HL-60 (cell line): ENCODE data around the gene HIPK2.

ENCODE experiments used
- DNase-seq, 2 experiments: peaks; one replicate each; pipeline ENCODE4 v3.0.0-alpha.2; 2010 to 2020; ENCODE audit warnings: low read depth in 1 of 2, low spot score in 1 of 2
- H3K27ac ChIP-seq: fragments of 250-450 bp; sonication (Bioruptor Pico); replicated peaks from 2 replicates; pipeline ENCODE4 v1.5.1; 2020; ENCODE audit warnings: mild to moderate bottlenecking, moderate library complexity
- H3K27me3 ChIP-seq: fragments of 250-450 bp; sonication (Bioruptor Pico); 2 replicates; pipeline ENCODE4 v1.5.1; 2021; ENCODE audit warnings: mild to moderate bottlenecking, moderate library complexity; ENCODE audit not compliant: insufficient read depth, poor library complexity, severe bottlenecking
- H3K4me3 ChIP-seq: replicated peaks from 2 replicates; pipeline ENCODE4 v1.5.1; 2011; ENCODE audit warnings: mild to moderate bottlenecking, control low read depth, low read length; ENCODE audit not compliant: insufficient read depth
- CTCF ChIP-seq: IDR thresholded peaks from one replicate; pipeline ENCODE4 v1.5.1; 2011; ENCODE audit warnings: low read length, control low read depth, inconsistent platforms; ENCODE audit not compliant: insufficient read depth
- GABPA ChIP-seq: IDR thresholded peaks from 2 replicates; pipeline ENCODE4 v1.6.1; 2012; ENCODE audit warnings: low read depth
- POLR2AphosphoS5 ChIP-seq: IDR thresholded peaks from 2 replicates; pipeline ENCODE4 v1.6.1; 2012; ENCODE audit warnings: low read depth
- SPI1 ChIP-seq: IDR thresholded peaks from 2 replicates; pipeline ENCODE4 v1.6.1; 2012; ENCODE audit warnings: low read depth, mild to moderate bottlenecking, borderline replicate concordance
- TF ChIP-seq, protein P1 (sequence below): IDR thresholded peaks from 2 replicates; pipeline ENCODE4 v1.6.1; 2012; ENCODE audit warnings: low read depth; ENCODE audit not compliant: insufficient replicate concordance

HIPK2 gene

GRCh38 chr7:139610595-139610994, 167.2 kb downstream of the HIPK2 start:
- Histone ChIP-seq H3K27me3 (no peaks in the 10 kb centered on the region), H3K27ac (no peak overlapping the region), H3K4me3 (no peak overlapping the region)
- TF ChIP-seq GABPA = no peak
- TF ChIP-seq, protein P1, sequence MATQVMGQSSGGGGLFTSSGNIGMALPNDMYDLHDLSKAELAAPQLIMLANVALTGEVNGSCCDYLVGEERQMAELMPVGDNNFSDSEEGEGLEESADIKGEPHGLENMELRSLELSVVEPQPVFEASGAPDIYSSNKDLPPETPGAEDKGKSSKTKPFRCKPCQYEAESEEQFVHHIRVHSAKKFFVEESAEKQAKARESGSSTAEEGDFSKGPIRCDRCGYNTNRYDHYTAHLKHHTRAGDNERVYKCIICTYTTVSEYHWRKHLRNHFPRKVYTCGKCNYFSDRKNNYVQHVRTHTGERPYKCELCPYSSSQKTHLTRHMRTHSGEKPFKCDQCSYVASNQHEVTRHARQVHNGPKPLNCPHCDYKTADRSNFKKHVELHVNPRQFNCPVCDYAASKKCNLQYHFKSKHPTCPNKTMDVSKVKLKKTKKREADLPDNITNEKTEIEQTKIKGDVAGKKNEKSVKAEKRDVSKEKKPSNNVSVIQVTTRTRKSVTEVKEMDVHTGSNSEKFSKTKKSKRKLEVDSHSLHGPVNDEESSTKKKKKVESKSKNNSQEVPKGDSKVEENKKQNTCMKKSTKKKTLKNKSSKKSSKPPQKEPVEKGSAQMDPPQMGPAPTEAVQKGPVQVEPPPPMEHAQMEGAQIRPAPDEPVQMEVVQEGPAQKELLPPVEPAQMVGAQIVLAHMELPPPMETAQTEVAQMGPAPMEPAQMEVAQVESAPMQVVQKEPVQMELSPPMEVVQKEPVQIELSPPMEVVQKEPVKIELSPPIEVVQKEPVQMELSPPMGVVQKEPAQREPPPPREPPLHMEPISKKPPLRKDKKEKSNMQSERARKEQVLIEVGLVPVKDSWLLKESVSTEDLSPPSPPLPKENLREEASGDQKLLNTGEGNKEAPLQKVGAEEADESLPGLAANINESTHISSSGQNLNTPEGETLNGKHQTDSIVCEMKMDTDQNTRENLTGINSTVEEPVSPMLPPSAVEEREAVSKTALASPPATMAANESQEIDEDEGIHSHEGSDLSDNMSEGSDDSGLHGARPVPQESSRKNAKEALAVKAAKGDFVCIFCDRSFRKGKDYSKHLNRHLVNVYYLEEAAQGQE = no peak
- no peak for TF ChIP-seq SPI1
- TF ChIP-seq POLR2AphosphoS5 = no peak
- no peak for TF ChIP-seq CTCF
- DNase-seq = no peak

DNA sequence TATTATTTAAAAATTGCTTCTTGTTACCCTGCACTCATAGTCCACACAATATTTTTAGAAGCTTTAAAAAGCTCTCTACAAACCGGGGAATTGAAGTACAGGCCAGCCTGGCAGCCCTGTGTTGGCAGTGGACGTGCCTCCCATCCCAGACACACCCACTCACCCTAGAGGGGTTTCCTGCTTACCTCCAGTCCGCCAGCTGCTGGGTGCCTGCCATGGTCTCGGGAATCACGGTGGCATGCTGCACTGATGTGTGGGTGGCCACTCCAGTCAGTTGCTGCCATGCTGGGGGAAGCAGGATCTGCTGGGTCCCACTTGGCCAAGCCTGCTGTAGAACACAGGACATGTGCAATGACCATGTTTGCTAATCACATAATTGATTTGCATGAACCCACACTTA, 173.9 kb downstream of the HIPK2 start:
- Histone ChIP-seq H3K27ac (no peak overlapping the region), H3K27me3 (no peaks in the 10 kb centered on the region), H3K4me3 (no peak overlapping the region)
- no peak for DNase-seq
- TF ChIP-seq POLR2AphosphoS5 = no peak
- TF ChIP-seq GABPA = no peak
- TF ChIP-seq, protein P1 = no peak
- no peak for TF ChIP-seq SPI1
- TF ChIP-seq CTCF = no peak

GRCh38 chr7:139603282-139603681, 174.5 kb downstream of the HIPK2 start:
- Histone ChIP-seq H3K4me3 (no peak overlapping the region), H3K27me3 (no peaks in the 10 kb centered on the region), H3K27ac (no peak overlapping the region)
- TF ChIP-seq GABPA (no peak), CTCF (no peak), POLR2AphosphoS5 (no peak), SPI1 (no peak)
- TF ChIP-seq, protein P1 = no peak
- no peak for DNase-seq
